Stomach (tissue), 9 donors: ENCODE data around the gene DRAXIN. TPM values are rescaled to one million over a fixed set of nuclear protein-coding genes. Genes with fewer than 3 reads are reported as not detected.

Source experiments
- DNase-seq, 2 donors: peaks; one replicate each; pipeline versions ENCODE4 v3.0.0 to v3.0.0-alpha.2; 2013 to 2019
- H3K27ac ChIP-seq, 5 donors: fragments of 200-600 bp in 4 of 5; sonication (generic) in 4 of 5; one replicate each; pipeline ENCODE4 v1.5.1; 2013 to 2019; ENCODE audit warnings: mild to moderate bottlenecking in 1 of 5, moderate library complexity in 1 of 5
- H3K27me3 ChIP-seq, 3 donors: fragments of 200-600 bp; sonication (generic); one replicate each; pipeline ENCODE4 v1.5.1; 2017 to 2019; ENCODE audit warnings: mixed run types in 1 of 3
- H3K36me3 ChIP-seq, 4 donors: fragments of 200-600 bp; sonication (generic); 1 replicate in 3 of 4; 2 replicates in 1 of 4; pipeline ENCODE4 v1.5.1; 2016 to 2019
- H3K4me1 ChIP-seq, 4 donors: fragments of 200-600 bp; sonication (generic); one replicate each; pipeline ENCODE4 v1.5.1; 2016 to 2019
- H3K4me3 ChIP-seq, 4 donors: fragments of 200-600 bp; sonication (generic) in 3 of 4; one replicate each; pipeline ENCODE4 v1.5.1; 2016 to 2019; ENCODE audit warnings: mild to moderate bottlenecking in 1 of 4
- H3K9me3 ChIP-seq, 4 donors: fragments of 200-600 bp; sonication (generic); one replicate each; pipeline ENCODE4 v1.5.1; 2016 to 2019
- CTCF ChIP-seq, 7 experiments: fragments of 450-650 bp in 4 of 7; fragments of 200-600 bp in 3 of 7; sonication (generic) in 3 of 7; IDR thresholded peaks; one replicate each; pipeline ENCODE4 v1.5.1; 2016 to 2019; ENCODE audit warnings: antibody characterized with exemption in 7 of 7, control low read depth in 2 of 7, mild to moderate bottlenecking in 1 of 7
- EP300 ChIP-seq: sonication (generic); formaldehyde crosslinking; IDR thresholded peaks from one replicate; pipeline ENCODE4 v1.6.1; 2017; ENCODE audit warnings: antibody characterized with exemption
- POLR2A ChIP-seq, 4 donors: fragments of 450-650 bp; IDR thresholded peaks; one replicate each; pipeline ENCODE4 v1.6.1; 2016; ENCODE audit warnings: antibody characterized with exemption in 4 of 4, control low read depth in 2 of 4, mild to moderate bottlenecking in 1 of 4, moderate library complexity in 1 of 4
- POLR2AphosphoS5 ChIP-seq, 3 donors: sonication (generic); formaldehyde crosslinking; IDR thresholded peaks; one replicate each; pipeline ENCODE4 v1.6.1; 2016; ENCODE audit warnings: antibody characterized with exemption in 3 of 3
- WGBS, 5 donors: extraction: QIAGEN DNeasy Blood & Tissue Kit in 3 of 5; methylation state at CpG; one replicate each; pipeline versions ENCODE4 v1.1.5 to v1.1.7; 2013 to 2018; 5-methylcytosine and 5-hydroxymethylcytosine counted together
- intact Hi-C: fragments of 100-400 bp; cut with DNase I; formaldehyde crosslinking; loops from one replicate; pipeline ENCODE4 v1.15.1; 2023; ENCODE audit warnings: low total_unique reads
- polyA plus RNA-seq, 3 donors: library from polyadenylated mRNA; stranded (reverse); fragments of 200-250 nt; gene quantifications; one replicate each; pipeline ENCODE4 v1.2.3, GENCODE V29; 2013
- total RNA-seq, 5 donors: library from RNA; depleted of rRNA; stranded (reverse); fragments of >200 nt; gene quantifications; one replicate each; pipeline versions ENCODE4 v1.1.0 to v1.2.3, GENCODE V29; 2014 to 2016
- donor health status: healthy with polysubstance abuse.
- donor health status: Bipolar disorder and iron deficiency.
- donor health status: healthy.

Gene DRAXIN
- total and polyA plus RNA-seq, 8 donors: 0.03 to 0.18 (median 0.06) TPM; not detected in 5

- WGBS, 5 donors: 76 to 87% (median 84%) methylated on average over 15 of the region's 15 CpGs
- Histone ChIP-seq H3K27ac (no peak overlapping the region), H3K36me3 (no peaks in the 10 kb centered on the region), H3K4me1 (peaks cover 0 to 12% (median 5%) of the 10 kb centered on the region in 4 donors), H3K9me3 (no peaks in the 10 kb centered on the region), H3K4me3 (no peak overlapping the region), H3K27me3 (peaks cover 0 to 82% (median 24%) of the 10 kb centered on the region in 3 donors)
- TF ChIP-seq POLR2AphosphoS5 (IDR thresholded peaks at IDR 0.05) (no peak), EP300 (no peak), POLR2A (IDR thresholded peaks at IDR 0.05) (no peak), CTCF (IDR thresholded peaks at IDR 0.05) (no peak)
- intact Hi-C loops: no loop called here
- no peak for DNase-seq
Measured at GRCh38 chr1:11701981-11702803, 10.7 kb downstream of the DRAXIN start.

GRCh38 chr1:11703357-11704193, 12.1 kb downstream of the DRAXIN start:
- no peak overlapping the region for H3K27ac ChIP-seq
- no peak overlapping the region for H3K4me3 ChIP-seq
- TF ChIP-seq EP300 (no peak), POLR2AphosphoS5 (IDR thresholded peaks at IDR 0.05) (no peak), POLR2A (IDR thresholded peaks at IDR 0.05) (no peak), CTCF (IDR thresholded peaks at IDR 0.05) (no peak)
- intact Hi-C loops: no loop called here
- WGBS, 5 donors: 51 to 69% (median 59%) methylated on average over 4 to 8 of the region's 8 CpGs
- H3K4me1 ChIP-seq: peaks cover 0 to 22% (median 14%) of the 10 kb centered on the region in 4 donors
- H3K27me3 ChIP-seq: peaks cover 0 to 78% (median 24%) of the 10 kb centered on the region in 3 donors
- no peaks in the 10 kb centered on the region for H3K9me3 ChIP-seq
- no peak for DNase-seq
- no peaks in the 10 kb centered on the region for H3K36me3 ChIP-seq

- 46 to 78% (median 53%) methylated on average over 6 to 11 of the region's 11 CpGs for WGBS, 5 donors
- no peak overlapping the region for H3K27ac ChIP-seq
- peaks cover 0 to 74% (median 24%) of the 10 kb centered on the region in 3 donors for H3K27me3 ChIP-seq
- peaks cover 0 to 22% (median 14%) of the 10 kb centered on the region in 4 donors for H3K4me1 ChIP-seq
- DNase-seq: no peak
- intact Hi-C loops: no loop called here
- H3K36me3 ChIP-seq: no peaks in the 10 kb centered on the region
- H3K4me3 ChIP-seq: no peak overlapping the region
- no peaks in the 10 kb centered on the region for H3K9me3 ChIP-seq
- TF ChIP-seq POLR2AphosphoS5 (IDR thresholded peaks at IDR 0.05): no peak
- TF ChIP-seq EP300: no peak
- no peak for TF ChIP-seq POLR2A (IDR thresholded peaks at IDR 0.05)
- TF ChIP-seq CTCF (IDR thresholded peaks at IDR 0.05): no peak
Measured at GRCh38 chr1:11704194-11704529, 12.7 kb downstream of the DRAXIN start.

GRCh38 chr1:11704691-11705475, 13.4 kb downstream of the DRAXIN start:
- intact Hi-C loops: no loop called here
- no peak for DNase-seq
- H3K9me3 ChIP-seq: no peaks in the 10 kb centered on the region
- H3K36me3 ChIP-seq: no peaks in the 10 kb centered on the region
- H3K4me1 ChIP-seq: peaks cover 0 to 22% (median 14%) of the 10 kb centered on the region in 4 donors
- no peak overlapping the region for H3K4me3 ChIP-seq
- no peak overlapping the region for H3K27ac ChIP-seq
- peaks cover 0 to 68% (median 24%) of the 10 kb centered on the region in 3 donors for H3K27me3 ChIP-seq
- 66 to 76% (median 72%) methylated on average over 15 to 22 of the region's 22 CpGs for WGBS, 5 donors
- TF ChIP-seq POLR2AphosphoS5 (IDR thresholded peaks at IDR 0.05) (no peak), CTCF (IDR thresholded peaks at IDR 0.05) (no peak), POLR2A (IDR thresholded peaks at IDR 0.05) (no peak)
